WTC11 (cell line): ENCODE data around the gene PSORS1C1.
"Not testable (repeated sequence)": the region's sequence is repeated elsewhere in the genome, so short reads cannot be mapped to it uniquely, and the experiment has no call there.

Experiments used
- GRHL2 ChIP-seq: fragments of 250-450 bp; sonication (Bioruptor Pico); IDR thresholded peaks from 2 replicates; pipeline ENCODE4 v1.8.0; 2022; ENCODE audit warnings: mild to moderate bottlenecking, moderate library complexity; ENCODE audit not compliant: insufficient replicate concordance, severe bottlenecking
- IRF2 ChIP-seq: sonication (generic); formaldehyde crosslinking; IDR thresholded peaks from 2 replicates; pipeline ENCODE4 v1.8.0; 2022; ENCODE audit warnings: low read depth, missing genetic modification reagents, borderline replicate concordance
- NR2C2 ChIP-seq: sonication (generic); formaldehyde crosslinking; IDR thresholded peaks from 2 replicates; pipeline ENCODE4 v1.8.0; 2022; ENCODE audit warnings: mild to moderate bottlenecking, missing genetic modification reagents
- TEAD4 ChIP-seq: sonication (generic); formaldehyde crosslinking; IDR thresholded peaks from 2 replicates; pipeline ENCODE4 v1.8.0; 2022; ENCODE audit warnings: mild to moderate bottlenecking, missing genetic modification reagents
- ZBTB43 ChIP-seq: sonication (generic); formaldehyde crosslinking; IDR thresholded peaks from 2 replicates; pipeline ENCODE4 v1.8.1; 2023; ENCODE audit warnings: mild to moderate bottlenecking, missing genetic modification reagents
- ZNF263 ChIP-seq: sonication (generic); formaldehyde crosslinking; IDR thresholded peaks from 2 replicates; pipeline ENCODE4 v1.8.1; 2022; ENCODE audit warnings: low read depth, mild to moderate bottlenecking, moderate library complexity, missing genetic modification reagents
- TF ChIP-seq, protein P1 (sequence below): fragments of 200-600 bp; IDR thresholded peaks from 2 replicates; pipeline ENCODE4 v1.8.0; 2022; ENCODE audit warnings: antibody characterized with exemption

GRCh38 chr6:31067028-31067427 is 47.6 kb upstream of the PSORS1C1 start:
- not testable (repeated sequence) for TF ChIP-seq NR2C2 (CRISPR knock-in tag); TEAD4 (CRISPR knock-in tag); GRHL2 (CRISPR knock-in tag); IRF2 (CRISPR knock-in tag); ZBTB43; ZNF263
- TF ChIP-seq, protein P1, sequence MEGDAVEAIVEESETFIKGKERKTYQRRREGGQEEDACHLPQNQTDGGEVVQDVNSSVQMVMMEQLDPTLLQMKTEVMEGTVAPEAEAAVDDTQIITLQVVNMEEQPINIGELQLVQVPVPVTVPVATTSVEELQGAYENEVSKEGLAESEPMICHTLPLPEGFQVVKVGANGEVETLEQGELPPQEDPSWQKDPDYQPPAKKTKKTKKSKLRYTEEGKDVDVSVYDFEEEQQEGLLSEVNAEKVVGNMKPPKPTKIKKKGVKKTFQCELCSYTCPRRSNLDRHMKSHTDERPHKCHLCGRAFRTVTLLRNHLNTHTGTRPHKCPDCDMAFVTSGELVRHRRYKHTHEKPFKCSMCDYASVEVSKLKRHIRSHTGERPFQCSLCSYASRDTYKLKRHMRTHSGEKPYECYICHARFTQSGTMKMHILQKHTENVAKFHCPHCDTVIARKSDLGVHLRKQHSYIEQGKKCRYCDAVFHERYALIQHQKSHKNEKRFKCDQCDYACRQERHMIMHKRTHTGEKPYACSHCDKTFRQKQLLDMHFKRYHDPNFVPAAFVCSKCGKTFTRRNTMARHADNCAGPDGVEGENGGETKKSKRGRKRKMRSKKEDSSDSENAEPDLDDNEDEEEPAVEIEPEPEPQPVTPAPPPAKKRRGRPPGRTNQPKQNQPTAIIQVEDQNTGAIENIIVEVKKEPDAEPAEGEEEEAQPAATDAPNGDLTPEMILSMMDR, result not testable (repeated sequence)
